DMS 273 treated with DMSO at 0.1 percent for 48 hours (cell line): ENCODE results near the gene PSMB8.
"Not testable (repeated sequence)": the region's sequence is repeated elsewhere in the genome, so short reads cannot be mapped to it uniquely, and the experiment has no call there.

Source experiments
- DNase-seq: peaks from one replicate; lab custom pipeline; 2025; lab: John Stamatoyannopoulos, UW

PSMB8 gene

DNA sequence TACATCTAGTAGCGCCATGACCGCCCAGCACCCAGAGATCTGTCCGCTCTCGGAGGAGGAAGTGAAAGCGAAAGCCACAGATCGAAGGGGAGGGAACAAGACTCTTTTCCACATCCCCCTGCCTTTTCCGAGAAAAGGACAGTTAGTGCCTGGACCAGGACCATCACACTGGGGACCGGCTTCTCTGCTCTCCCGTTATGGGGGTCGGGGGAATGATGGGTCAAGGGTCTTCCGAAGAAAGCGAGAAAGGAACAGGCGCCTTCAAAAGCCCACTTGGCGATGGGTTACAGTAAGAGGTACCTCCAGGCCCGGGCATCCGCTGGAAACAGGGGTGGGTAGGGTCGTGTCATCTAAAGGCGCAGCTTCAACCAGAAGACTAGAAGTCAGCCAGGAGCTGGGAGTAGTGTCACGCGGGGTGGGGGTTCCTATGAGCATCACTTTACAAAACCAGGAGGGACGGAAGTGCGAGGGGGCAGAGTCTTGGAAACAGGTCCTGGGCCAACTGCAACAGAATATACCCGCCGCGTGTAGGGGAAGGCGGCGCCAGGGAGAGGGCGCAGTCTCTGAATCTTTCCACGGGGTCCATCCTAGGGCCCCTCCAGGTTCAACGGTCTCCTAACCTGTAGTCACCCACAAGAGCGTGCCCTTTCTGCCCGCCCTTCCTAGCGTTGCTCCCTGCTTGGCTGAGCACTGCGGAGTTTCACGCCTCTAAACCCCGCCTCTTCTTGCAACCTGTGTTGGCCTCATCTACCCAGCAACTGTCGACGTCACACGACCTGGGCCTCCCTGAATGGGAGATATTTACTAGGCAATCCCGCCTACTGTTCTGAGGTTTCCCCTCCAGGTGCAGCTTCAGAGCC, at the start of gene PSMB8:
TSS of gene PSMB8 (minus strand) at position 69 of the 860 bp plus-strand sequence. CDS start at position 18, 51 bp downstream.
- peak; percentile 90 for DNase-seq

DNA sequence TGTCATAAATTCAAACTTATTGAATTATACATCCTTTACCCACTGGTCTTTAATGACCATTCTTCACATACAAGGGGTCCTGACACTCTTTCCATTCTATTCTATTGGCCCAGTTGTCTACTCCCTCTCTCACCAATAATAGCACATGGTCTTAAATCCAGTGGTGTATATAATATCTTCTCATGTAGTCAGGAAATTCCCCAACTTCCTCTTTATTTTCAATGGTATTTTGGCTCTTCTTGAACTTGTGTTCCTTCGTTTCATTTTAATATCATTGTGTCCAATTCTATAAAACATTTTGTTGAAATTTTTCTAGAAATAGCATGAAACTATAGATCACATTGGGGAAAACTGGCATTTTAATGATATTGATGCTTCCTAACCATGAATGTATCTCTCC, 47.0 kb upstream of the PSMB8 start:
- DNase-seq: no peak

DNA sequence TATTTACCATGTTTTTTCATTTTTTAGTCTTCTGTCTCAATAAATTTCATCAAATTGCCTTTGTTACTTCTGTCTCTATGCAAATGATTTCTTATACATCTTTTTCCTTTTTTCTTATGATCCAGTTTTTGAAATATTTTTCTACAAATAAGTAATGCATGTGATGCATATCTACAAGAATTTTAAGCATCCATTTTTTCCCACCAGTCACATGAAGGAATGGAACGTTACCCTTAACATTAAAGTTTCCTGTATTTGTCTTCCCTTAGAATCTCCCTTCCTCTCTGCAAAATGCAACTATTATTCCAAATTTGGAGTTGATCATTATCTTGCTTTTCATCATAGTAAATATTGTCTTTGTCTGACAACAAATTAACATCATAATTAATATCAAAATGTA, 45.7 kb upstream of the PSMB8 start:
- no peak for DNase-seq

DNA sequence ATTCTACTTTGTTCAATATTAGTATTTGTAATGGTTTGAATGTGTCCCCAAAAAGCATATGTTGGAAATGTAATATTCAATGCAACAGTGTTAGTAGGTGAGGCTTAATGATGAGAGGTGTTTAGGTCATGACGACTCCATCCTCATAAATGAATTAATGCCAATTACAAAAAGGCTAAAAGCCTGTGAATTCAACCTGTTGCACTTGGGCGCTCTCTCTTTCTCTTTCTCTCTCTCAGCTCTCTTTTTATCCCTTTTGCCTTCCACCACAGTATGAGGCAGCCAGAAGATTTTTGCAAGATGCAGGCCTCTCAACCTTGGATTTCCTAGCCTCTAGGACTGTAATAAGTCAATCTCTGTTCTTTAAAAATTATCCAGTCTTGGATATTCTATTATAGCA, 44.7 kb upstream of the PSMB8 start:
- DNase-seq: no peak

DNA sequence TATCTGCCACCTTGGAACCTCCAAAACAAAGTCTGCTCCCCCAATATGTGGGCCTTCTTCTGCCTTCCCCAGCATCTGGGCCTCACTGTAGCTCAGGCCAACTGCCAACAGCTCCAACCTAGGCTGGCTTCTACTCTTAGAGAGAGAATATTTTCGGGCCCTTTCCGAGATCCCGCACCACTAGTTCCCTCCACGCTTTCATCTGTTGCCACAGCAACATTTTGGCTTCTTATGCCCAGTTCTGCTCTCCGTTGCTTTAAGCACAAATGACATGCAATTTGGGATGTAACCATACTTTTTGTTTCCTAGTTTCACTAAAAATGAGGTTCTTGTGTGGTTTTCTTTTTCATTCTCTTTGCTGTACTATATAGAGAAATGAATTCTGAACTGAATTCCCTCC, 43.8 kb upstream of the PSMB8 start:
- no peak for DNase-seq

DNA sequence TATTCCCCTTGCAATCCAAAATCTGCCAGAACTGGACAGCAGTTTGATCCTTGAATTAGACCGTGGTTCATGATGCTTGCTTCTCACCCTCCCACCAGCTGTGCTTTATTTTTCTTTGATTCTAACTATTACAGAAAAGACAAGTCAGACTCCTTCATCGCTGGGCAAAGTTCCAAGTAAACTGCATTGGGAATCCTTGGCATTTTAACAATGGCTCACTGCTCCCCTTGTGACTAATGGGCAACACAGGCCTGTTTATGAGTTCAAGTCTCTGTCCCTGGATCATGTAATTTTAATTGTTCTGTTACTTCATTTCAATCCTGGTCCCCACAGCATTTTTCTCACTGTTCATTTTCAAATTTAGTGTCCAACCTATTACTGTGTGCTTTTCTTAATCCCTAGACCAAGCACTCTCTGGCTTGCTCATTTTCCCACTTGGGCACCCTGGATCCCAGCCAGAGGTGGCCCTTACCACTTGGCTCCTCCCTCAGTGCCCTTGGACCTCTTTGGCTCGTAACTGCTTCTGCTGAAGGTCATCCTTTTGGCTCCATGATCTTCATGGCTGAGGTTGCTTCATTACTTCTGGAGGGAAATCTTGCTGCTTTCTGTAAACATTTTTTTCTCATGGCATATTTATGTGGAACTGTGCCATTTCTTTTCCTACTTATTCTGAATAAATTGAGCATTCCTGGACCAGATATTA, 43.0 kb upstream of the PSMB8 start:
- DNase-seq: no peak

DNA sequence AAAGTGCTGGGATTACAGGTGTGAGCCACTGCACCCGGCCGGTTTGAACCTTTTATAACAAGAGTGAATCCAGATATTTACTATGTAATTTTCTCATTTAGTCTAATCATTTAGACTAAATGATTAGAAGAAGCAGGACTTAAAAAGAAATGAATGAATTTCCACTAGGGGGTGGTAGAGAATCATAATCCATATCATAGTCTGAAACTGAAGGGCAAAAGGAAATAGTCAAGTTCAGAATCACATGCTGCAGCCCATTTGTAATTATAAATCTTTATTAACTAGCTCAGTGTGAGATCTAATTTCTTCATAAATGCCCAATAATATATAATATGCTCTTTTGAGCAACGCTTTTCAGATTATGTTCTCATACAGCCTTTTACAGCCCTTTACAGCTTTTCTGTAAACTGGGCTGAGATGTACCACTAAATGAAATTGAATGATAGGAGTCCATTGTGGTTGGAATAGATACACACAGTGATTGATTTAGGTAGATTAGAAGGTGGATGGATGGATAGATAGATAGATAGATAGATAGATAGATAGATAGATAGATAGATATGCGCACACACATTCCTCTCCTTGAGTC, 41.9 kb upstream of the PSMB8 start:
- peak; percentile 45 for DNase-seq

DNA sequence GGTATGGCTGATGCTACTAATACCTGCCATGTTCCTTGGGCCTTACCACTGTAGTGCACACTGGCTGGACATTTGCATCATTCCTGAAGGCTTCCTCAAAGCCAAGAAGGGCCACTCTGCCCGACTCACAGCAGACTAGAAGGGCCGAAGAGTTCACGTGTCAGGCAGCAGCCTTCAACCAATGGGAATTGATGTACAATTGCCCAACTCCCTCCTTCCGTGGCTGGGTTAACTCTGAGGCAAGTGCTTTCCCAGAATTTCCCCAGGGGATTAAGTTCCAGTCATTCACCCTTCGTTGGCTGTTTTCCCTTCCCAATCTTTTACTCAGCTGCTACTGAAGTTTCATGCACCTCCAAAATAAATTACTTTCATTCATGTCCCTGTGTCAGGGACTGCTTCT, 39.9 kb upstream of the PSMB8 start:
- no peak for DNase-seq

DNA sequence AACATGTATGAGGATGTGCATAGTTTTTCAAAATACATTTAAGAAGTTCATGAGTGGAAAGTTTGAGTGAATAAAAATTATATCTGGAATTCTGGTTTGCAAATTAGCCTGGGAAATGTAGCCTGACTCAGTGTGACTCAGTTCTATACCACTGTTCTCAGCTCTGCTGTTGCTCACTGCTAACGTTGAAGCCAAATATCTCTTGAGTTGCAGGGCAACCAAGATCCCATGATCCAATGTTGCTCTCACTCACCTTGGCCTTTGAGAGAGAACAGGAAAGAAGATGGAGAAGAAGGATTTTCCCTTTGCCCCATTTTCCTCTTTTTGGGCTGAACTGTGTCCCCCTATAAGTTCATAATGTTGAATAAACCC, 39.0 kb upstream of the PSMB8 start:
- DNase-seq: no peak

DNA sequence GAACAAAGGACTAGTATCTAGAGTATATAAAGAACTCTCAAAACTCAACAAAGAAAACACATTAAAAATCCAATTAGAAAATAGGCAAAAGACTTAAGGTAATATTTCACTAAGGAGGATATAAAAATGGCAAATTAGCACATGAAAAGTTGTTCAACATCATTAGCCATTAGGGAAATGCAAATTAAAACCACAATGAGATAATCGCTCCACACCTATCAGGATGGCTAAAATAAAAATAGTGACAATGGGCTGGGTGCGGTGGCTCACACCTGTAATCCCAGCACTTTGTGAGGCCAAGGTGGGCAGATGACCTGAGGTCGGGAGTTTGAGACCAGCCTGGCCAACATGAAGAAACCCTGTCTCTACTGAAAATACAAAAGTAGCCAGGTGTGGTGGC, 37.1 kb upstream of the PSMB8 start:
- DNase-seq: not testable (repeated sequence)

DNA sequence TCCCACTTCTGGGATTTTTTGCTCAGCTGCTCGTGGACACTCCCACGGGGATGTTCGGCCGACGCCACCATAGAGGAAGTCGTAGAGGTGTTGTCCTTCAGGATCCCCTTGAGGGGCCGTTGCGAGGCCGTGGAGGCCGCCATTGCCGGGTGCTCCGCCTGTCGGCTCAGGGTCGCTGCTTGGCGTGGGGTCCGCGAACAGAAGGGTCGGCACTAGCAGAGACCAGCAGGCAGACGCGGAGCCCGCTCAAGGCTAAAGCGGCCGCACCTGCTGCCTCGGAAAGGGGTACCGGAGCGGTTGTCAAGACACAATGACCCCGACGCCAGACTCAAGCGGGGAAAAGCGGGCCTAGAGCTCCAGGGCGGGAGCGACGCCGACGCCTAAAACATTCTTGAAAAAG, 35.8 kb upstream of the PSMB8 start:
- DNase-seq: no peak

DNA sequence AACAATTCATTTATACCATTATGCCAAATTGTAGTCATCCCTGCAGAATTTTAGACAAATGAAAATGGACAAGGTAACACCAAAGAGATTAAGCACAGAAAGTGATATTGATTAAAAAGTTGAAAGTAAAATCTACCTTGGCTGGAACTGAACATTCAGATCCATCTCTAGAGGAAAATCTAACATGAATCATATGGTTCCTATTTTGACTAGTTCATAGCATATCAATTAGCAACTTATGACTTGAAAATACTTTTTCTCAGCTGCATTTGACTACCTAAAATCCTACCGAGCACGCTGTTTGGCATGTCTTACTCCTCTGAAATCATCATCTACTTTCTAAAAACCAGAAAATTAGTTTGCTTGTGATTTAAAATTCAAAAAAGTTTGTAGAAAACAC, 32.8 kb upstream of the PSMB8 start:
- no peak for DNase-seq

DNA sequence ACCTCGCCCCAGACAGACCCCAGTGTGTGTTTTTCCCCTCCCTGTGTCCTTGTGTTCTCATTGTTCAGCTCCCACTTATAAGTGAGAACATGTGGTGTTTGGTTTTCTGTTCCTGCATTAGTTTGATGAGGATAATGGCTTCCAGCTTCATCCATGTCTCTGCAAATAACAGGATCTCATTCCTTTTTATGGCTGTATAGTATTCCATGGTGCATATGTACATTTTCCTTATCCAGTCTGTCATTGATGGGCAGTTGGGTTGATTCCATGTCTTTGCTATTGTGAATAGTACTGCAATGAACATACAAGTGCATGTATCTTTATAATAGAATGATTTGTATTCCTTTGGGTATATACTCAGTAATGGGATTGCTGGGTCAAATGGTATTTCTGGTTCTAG, 30.1 kb upstream of the PSMB8 start:
- not testable (repeated sequence) for DNase-seq

DNA sequence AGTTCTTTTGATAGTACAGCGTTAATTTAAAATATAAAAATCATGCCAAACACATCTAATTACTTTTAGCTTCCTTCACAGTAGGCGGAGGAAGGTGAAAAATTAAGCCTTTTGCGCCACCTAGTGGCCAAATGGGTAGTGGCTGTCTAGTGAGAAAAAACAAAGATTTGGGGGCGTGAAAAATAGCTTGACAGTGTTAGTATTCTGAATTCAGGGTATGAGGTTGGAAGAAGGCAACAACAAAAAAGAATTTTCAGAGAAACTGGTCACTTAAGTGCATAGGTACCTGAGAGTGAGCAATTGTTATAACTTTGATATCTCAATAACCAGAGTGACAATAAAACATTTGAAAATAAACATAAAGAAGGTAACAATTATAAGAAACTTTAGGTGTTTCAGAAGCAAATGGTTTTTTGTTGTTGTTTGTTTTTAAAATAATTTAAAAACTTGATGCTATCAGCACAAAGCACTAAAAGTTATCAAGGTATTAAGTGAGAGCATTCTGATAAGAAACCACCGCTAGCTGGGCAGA, 24.5 kb upstream of the PSMB8 start:
- peak; percentile 46 for DNase-seq

DNA sequence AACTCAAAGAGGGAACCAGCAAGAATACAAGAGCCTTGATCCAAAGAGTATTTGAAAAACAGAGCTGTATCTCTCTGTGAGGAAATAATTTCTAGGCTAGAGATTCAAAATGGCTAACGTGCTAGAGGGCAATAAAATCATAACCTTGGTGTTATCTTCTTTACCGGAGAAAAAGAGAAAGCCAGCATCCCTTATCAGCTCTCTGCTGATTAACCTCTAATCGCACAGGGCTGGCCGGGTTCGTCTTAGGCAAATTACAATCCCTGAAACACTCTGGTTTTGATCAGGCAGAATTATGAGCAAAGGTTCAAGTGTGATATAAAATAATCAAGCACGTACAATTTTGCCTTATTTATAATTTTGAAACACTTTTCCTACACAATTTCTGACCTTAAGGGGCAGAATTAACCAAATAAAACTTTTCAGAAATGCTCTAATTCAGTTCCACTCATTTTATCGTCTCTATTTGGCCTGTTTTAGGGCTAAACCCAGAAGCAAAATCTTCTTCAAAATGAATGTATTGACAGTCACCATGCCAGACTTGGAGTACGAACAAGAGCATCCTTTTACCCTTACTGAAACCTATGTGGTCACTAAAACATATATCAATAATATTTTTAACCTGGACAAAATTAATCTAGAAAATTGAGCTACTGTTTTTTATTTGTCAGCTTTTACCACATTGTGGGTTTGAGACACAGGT, 23.9 kb upstream of the PSMB8 start:
- DNase-seq: no peak

DNA sequence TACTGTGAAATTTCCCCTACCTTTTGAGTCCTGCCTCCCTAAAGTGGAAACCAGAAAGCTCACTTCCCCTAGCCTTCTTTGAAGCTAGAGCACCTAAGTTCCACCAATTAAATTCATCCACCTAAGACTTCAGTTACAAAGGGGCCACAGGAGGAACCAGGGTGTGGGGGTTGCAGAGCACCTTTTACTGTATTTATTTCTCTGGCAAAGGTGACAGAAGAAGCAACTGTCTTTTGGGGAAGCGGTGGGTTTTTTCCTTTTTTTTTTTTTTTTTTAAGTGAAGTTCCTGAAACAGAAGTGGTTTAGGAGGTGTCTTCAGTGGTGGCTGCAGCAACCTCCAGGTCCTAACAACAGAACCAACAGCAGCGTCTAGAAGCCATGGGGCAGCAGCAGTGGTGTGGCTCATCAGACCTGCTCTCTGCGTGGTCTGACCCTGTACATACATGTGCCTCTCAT, 23.2 kb upstream of the PSMB8 start:
- DNase-seq: no peak

DNA sequence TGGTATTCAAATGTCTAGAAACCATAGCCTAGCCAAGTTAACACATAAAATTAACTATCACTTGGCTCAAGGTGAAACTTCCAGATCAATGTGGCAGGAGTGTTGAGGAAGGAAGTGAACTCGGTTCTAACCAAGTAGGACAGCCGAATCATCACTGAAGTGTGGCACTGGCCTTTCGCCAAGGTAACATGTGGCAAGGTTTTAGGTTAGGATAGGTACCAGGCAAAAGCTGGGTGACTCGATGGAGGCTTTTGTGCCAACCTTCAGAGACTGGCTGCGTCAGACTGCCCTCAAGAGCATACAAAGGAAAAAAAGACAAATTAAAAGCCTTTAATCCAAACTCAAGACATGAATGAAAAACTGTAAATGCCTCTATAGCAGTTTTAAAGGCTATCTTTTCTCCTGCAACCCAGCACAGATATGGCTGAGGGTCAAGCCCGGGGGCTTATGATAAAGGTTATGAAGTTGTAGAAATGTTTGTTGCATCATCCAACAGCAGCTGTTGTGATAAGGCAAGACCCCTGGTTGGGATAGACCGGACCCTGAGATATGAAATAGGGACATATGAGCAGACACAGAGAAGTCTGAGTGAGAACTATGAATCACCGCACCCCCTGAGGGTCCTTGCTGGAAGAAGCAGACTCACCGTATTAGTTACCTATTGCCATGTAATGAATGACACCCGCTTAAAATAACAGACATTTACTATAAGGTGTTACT, 22.0 kb upstream of the PSMB8 start:
- DNase-seq: no peak

DNA sequence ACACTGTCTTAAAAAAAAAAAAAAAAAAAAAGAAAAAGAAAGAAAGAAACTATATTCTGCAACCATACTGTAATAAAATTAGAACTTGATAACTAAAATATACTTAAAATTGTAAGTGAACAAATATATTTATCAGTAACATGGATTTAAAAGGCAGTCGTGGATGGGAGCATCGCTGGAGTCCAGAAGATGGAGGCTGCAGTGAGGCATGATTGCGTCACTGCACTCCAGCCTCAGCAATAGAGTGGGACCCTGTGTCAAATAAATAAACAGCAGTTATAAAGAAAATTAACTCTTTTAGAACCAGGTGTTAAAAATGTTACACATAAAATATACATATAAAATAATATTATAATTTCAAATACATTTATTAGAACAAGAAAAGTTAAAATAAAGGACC, 18.9 kb upstream of the PSMB8 start:
- no peak for DNase-seq

DNA sequence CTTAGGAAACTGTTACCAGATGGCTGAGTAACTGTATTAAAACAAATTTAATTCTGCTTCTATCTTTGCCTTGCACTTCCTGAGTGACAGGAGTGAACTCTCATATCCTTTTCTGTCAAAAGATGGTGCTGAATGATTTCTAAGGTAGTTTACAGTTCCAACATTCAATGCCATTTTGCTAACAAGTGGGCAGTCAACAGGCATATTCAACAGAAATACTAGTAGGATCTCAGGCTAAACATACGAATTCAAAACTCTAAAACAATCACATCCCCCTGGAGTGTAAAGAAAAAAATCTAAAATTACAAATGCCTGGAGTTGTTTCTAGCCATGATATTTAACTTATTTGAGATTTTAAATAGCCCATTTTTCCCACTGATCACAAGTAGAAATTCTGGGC, 16.8 kb upstream of the PSMB8 start:
- DNase-seq: no peak

DNA sequence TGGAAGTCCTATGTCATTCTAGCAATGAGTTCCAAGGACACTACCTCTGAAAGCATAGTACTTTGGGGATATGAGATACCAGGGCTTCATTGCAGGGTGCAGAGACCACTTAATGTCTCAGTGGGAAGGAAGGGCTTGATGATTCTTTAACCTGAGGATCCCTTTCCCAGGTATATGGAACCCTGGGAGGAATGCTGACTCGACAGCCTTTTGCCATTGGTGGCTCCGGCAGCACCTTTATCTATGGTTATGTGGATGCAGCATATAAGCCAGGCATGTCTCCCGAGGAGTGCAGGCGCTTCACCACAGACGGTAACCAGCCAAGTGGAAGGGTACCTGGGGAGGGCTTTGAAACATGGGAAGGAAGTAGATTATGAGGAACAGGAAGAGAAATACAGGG, 14.3 kb upstream of the PSMB8 start:
- no peak for DNase-seq

DNA sequence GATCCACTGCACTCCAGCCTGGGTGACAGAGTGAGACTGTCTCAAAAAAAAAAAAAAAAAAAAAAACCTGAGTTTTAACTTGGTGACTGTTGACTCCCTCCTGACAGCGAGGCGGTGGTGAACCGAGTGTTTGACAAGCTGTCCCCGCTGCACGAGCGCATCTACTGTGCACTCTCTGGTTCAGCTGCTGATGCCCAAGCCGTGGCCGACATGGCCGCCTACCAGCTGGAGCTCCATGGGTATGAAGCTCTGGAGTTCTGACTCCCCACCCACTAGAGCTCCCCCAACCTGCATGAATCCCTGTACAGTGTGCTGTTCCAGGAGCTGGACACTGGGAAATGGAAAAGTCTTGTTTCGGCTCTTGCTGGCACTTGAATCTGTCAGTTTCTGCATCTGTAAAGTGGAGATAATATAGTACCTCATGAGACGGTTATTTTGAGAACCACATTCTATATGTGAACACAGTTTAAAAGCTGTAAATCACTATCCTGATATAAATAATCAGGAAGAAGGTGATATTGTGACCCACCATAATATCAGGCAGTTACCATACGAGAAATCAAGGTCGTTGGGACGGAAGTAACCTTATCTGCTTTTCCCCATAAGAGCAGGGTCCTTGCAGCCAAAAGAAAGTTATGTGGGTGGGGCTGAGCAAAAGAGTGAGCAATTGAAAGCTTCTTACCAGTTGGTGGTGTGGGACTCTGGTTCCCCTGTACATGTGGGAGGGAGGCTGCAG, 13.5 kb upstream of the PSMB8 start:
- DNase-seq: no peak
